Calu3 (cell line): ENCODE data around the gene SDC4. TPM values are rescaled to one million over a fixed set of nuclear protein-coding genes. Genes with fewer than 3 reads are reported as not detected.

Experiments used
- BruUV-seq: library from RNA; stranded (reverse); fragments of 400-500 nt; replicated peaks from 2 replicates; lab custom pipeline; 2021; lab: Mats Ljungman, UMichigan
- CTCF ChIA-PET: fragments of 300-600 bp; sonication (Branson Sonifier 250); formaldehyde crosslinking; loops from one replicate; lab custom pipeline; 2022; ENCODE audit warnings: antibody characterized with exemption; lab: Charles Lee
- DNase-seq: peaks from one replicate; pipeline ENCODE4 v3.0.0; 2022
- H3K27ac Mint-ChIP-seq: one replicate; pipeline ENCODE4 v1.8.0; 2022; ENCODE audit warnings: mixed read lengths; ENCODE audit not compliant: unreplicated experiment
- H3K27me3 Mint-ChIP-seq: one replicate; pipeline ENCODE4 v1.8.0; 2022; ENCODE audit warnings: mixed read lengths; ENCODE audit not compliant: unreplicated experiment
- H3K36me3 Mint-ChIP-seq: one replicate; pipeline ENCODE4 v1.8.0; 2022; ENCODE audit warnings: mild to moderate bottlenecking, moderate library complexity, mixed read lengths; ENCODE audit not compliant: insufficient read depth, unreplicated experiment
- H3K4me1 Mint-ChIP-seq: one replicate; pipeline ENCODE4 v1.8.0; 2022; ENCODE audit warnings: mild to moderate bottlenecking, low read depth, mixed read lengths; ENCODE audit not compliant: unreplicated experiment
- H3K4me3 Mint-ChIP-seq: one replicate; pipeline ENCODE4 v1.8.0; 2022; ENCODE audit warnings: mild to moderate bottlenecking, low read depth, moderate library complexity, mixed read lengths; ENCODE audit not compliant: unreplicated experiment
- H3K9me3 Mint-ChIP-seq: one replicate; pipeline ENCODE4 v1.8.0; 2022; ENCODE audit warnings: low read depth, mixed read lengths; ENCODE audit not compliant: unreplicated experiment
- intact Hi-C: fragments of 100-400 bp; cut with micrococcal nuclease; formaldehyde crosslinking; loops from one replicate; pipeline ENCODE4 v1.10.0; 2022; ENCODE audit not compliant: unreplicated experiment
- total RNA-seq: library from RNA; stranded (reverse); gene quantifications from 2 replicates; pipeline ENCODE4 v1.2.3, GENCODE V29; 2022
- TF ChIP-seq, protein P1 (sequence below): fragments of 200-600 bp; IDR thresholded peaks from one replicate; pipeline ENCODE4 v1.8.0; 2022; ENCODE audit warnings: antibody characterized with exemption; ENCODE audit not compliant: unreplicated experiment

SDC4 gene
- total RNA-seq, 1 experiment from 2014 or later, result 238 TPM

GRCh38 chr20:45312241-45312640 is 36.0 kb downstream of the SDC4 start:
- Mint-ChIP-seq H3K4me1 (no peaks in the 10 kb centered on the region), H3K27ac (no peak overlapping the region), H3K9me3 (no peaks in the 10 kb centered on the region), H3K36me3 (no peaks in the 10 kb centered on the region), H3K4me3 (no peak overlapping the region), H3K27me3 (peaks cover 97% of the 10 kb centered on the region)
- BruUV-seq, result no TSS peak
- intact Hi-C loops, result no loop called here
- no peak for DNase-seq
- CTCF ChIA-PET, result interaction anchor here (0.6 to 3.8 kb wide), 17 partner anchors 11 to 926 kb away, joined by 3 to 22 read pairs (median 4); partner anchors contain the start of genes PIGT and SYS1
- TF ChIP-seq, protein P1, sequence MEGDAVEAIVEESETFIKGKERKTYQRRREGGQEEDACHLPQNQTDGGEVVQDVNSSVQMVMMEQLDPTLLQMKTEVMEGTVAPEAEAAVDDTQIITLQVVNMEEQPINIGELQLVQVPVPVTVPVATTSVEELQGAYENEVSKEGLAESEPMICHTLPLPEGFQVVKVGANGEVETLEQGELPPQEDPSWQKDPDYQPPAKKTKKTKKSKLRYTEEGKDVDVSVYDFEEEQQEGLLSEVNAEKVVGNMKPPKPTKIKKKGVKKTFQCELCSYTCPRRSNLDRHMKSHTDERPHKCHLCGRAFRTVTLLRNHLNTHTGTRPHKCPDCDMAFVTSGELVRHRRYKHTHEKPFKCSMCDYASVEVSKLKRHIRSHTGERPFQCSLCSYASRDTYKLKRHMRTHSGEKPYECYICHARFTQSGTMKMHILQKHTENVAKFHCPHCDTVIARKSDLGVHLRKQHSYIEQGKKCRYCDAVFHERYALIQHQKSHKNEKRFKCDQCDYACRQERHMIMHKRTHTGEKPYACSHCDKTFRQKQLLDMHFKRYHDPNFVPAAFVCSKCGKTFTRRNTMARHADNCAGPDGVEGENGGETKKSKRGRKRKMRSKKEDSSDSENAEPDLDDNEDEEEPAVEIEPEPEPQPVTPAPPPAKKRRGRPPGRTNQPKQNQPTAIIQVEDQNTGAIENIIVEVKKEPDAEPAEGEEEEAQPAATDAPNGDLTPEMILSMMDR, result no peak

- no peak overlapping the region for H3K4me3 Mint-ChIP-seq
- TF ChIP-seq, protein P1, result peak; percentile 93
- BruUV-seq, result no TSS peak
- CTCF ChIA-PET, result interaction anchor here (0.6 to 3.8 kb wide), 15 partner anchors 11 to 926 kb away, joined by 3 to 22 read pairs (median 4); partner anchors contain the start of genes PIGT and SYS1
- no peaks in the 10 kb centered on the region for H3K4me1 Mint-ChIP-seq
- peak; percentile 92 for DNase-seq
- no peaks in the 10 kb centered on the region for H3K9me3 Mint-ChIP-seq
- H3K27ac Mint-ChIP-seq, result no peak overlapping the region
- intact Hi-C loops, result loop anchor here (1.0 kb wide), 1 partner anchor 300 kb away; no protein-coding TSS in a partner anchor
- peaks cover 94% of the 10 kb centered on the region for H3K27me3 Mint-ChIP-seq
- H3K36me3 Mint-ChIP-seq, result no peaks in the 10 kb centered on the region
Observed at GRCh38 chr20:45311589-45312211, 36.5 kb downstream of the SDC4 start.

- DNase-seq, result no peak
- Mint-ChIP-seq H3K27ac (no peak overlapping the region), H3K9me3 (no peaks in the 10 kb centered on the region), H3K4me3 (no peak overlapping the region), H3K4me1 (no peaks in the 10 kb centered on the region), H3K36me3 (no peaks in the 10 kb centered on the region), H3K27me3 (peaks cover 72% of the 10 kb centered on the region)
- CTCF ChIA-PET, result interaction anchor here (1.1 to 1.3 kb wide), 2 partner anchors 10 to 16 kb away, joined by 3 to 4 read pairs; no protein-coding TSS in a partner anchor
- no TSS peak for BruUV-seq
- intact Hi-C loops, result no loop called here
- TF ChIP-seq, protein P1, result no peak
Observed at GRCh38 chr20:45309075-45309474, 39.1 kb downstream of the SDC4 start.

- no TSS peak for BruUV-seq
- peak; percentile 28 for DNase-seq
- peaks cover 72% of the 10 kb centered on the region for H3K27me3 Mint-ChIP-seq
- intact Hi-C loops, result no loop called here
- no peaks in the 10 kb centered on the region for H3K36me3 Mint-ChIP-seq
- no peak within 1 kb of the TSS for H3K4me3 Mint-ChIP-seq
- H3K4me1 Mint-ChIP-seq, result no peaks in the 10 kb centered on the region
- CTCF ChIA-PET, result interaction anchor here (0.9 to 1.1 kb wide), 2 partner anchors 11 to 15 kb away, joined by 3 to 4 read pairs; no protein-coding TSS in a partner anchor
- TF ChIP-seq, protein P1, result no peak
- no peak within 1 kb of the TSS for H3K27ac Mint-ChIP-seq
- H3K9me3 Mint-ChIP-seq, result no peaks in the 10 kb centered on the region
Observed at GRCh38 chr20:45308117-45308778, 40.0 kb downstream of the SDC4 start, which contains the start of gene MATN4. Gene MATN4 (minus strand): TSS chr20:45308299. CDS start chr20:45305582, 2,717 bp downstream.
